ENCODE results near the gene ASF1B.

- no peak for TF ChIP-seq CTCF (IDR thresholded peaks at IDR 0.05)
- TF ChIP-seq POLR2A (IDR thresholded peaks at IDR 0.05): no peak
- TF ChIP-seq POLR2AphosphoS5 (IDR thresholded peaks at IDR 0.05): no peak
- no peak for TF ChIP-seq EP300 (IDR thresholded peaks at IDR 0.05)
These were observed 47.6 kb downstream of the ASF1B start for GRCh38 chr19:14088634-14089411.

Data from gastroesophageal sphincter (tissue), 3 donors.